Coronary artery (tissue), 2 donors: ENCODE results near the gene RASGEF1B.

ENCODE experiments used
- DNase-seq: peaks from one replicate; pipeline ENCODE4 v3.0.0-alpha.2; 2017; ENCODE audit warnings: low spot score
- H3K27ac ChIP-seq, 2 donors: fragments of 200-600 bp; sonication (generic); one replicate each; pipeline ENCODE4 v1.5.1; 2016 to 2019
- H3K4me3 ChIP-seq: fragments of 200-600 bp; sonication (generic); 2 replicates; pipeline ENCODE4 v1.5.1; 2016; ENCODE audit warnings: mild to moderate bottlenecking, moderate library complexity
- CTCF ChIP-seq: fragments of 200-600 bp; sonication (generic); IDR thresholded peaks from one replicate; pipeline ENCODE4 v1.5.1; 2019; ENCODE audit warnings: antibody characterized with exemption

Gene RASGEF1B

GRCh38 chr4:81499840-81500239, 28.1 kb upstream of the RASGEF1B start:
- Histone ChIP-seq H3K4me3 (no peak overlapping the region), H3K27ac (no peak overlapping the region)
- TF ChIP-seq CTCF, result no peak
- no peak for DNase-seq

- no peak for TF ChIP-seq CTCF
- no peak overlapping the region for H3K27ac ChIP-seq
- H3K4me3 ChIP-seq, result no peak overlapping the region
- DNase-seq, result no peak
Observed at GRCh38 chr4:81498551-81499099, 26.9 kb upstream of the RASGEF1B start.

- no peak for TF ChIP-seq CTCF
- Histone ChIP-seq H3K27ac (no peak overlapping the region), H3K4me3 (no peak overlapping the region)
- DNase-seq, result no peak
Observed at GRCh38 chr4:81498046-81498445, 26.3 kb upstream of the RASGEF1B start.

GRCh38 chr4:81495345-81495744, 23.6 kb upstream of the RASGEF1B start:
- no peak for TF ChIP-seq CTCF
- DNase-seq, result no peak
- Histone ChIP-seq H3K4me3 (no peak overlapping the region), H3K27ac (no peak overlapping the region)

- no peak for TF ChIP-seq CTCF
- Histone ChIP-seq H3K27ac (peak overlapping the region in 1 of 2 donors; percentile 48), H3K4me3 (peak overlapping the region; percentile 62)
- no peak for DNase-seq
Observed at GRCh38 chr4:81494031-81494431, 22.3 kb upstream of the RASGEF1B start.

- no peak overlapping the region for H3K4me3 ChIP-seq
- no peak for TF ChIP-seq CTCF
- H3K27ac ChIP-seq, result no peak overlapping the region
- DNase-seq, result no peak
Observed at GRCh38 chr4:81492606-81493230, 21.0 kb upstream of the RASGEF1B start.

GRCh38 chr4:81491943-81492342, 20.2 kb upstream of the RASGEF1B start:
- H3K4me3 ChIP-seq, result no peak overlapping the region
- DNase-seq, result no peak
- TF ChIP-seq CTCF, result no peak
- H3K27ac ChIP-seq, result no peak overlapping the region
